H1 (cell line): ENCODE results near the gene PTPRD.

ENCODE experiments used
- BCL11A ChIP-seq, 2 experiments: IDR thresholded peaks; one replicate each; pipeline ENCODE4 v1.6.1; 2011; ENCODE audit warnings: low read depth in 2 of 2, low read length in 2 of 2, mild to moderate bottlenecking in 2 of 2
- EP300 ChIP-seq, 2 experiments: IDR thresholded peaks; 1 replicate in 1 of 2; 2 replicates in 1 of 2; pipeline ENCODE4 v1.6.1; 2011 to 2012; ENCODE audit warnings: low read depth in 2 of 2, low read length in 2 of 2, mild to moderate bottlenecking in 2 of 2, borderline replicate concordance in 1 of 2, inconsistent platforms in 1 of 2, moderate library complexity in 1 of 2
- EZH2 ChIP-seq: fragments of 200-600 bp; sonication (generic); IDR thresholded peaks from 2 replicates; pipeline ENCODE4 v1.7.1; 2012; ENCODE audit warnings: low read depth, mild to moderate bottlenecking, moderate library complexity, low read length, inconsistent platforms; ENCODE audit not compliant: severe bottlenecking
- JUN ChIP-seq: IDR thresholded peaks from 2 replicates; pipeline ENCODE4 v1.6.1; 2011; ENCODE audit warnings: low read depth, mild to moderate bottlenecking, improper control_type of control experiment, low read length
- POLR2A ChIP-seq, 2 experiments: IDR thresholded peaks; 1 replicate in 1 of 2; 2 replicates in 1 of 2; pipeline ENCODE4 v1.6.1; 2011; ENCODE audit warnings: low read depth in 2 of 2, low read length in 2 of 2, mild to moderate bottlenecking in 2 of 2; ENCODE audit errors: control extremely low read depth in 1 of 2
- POLR2AphosphoS5 ChIP-seq: IDR thresholded peaks from 2 replicates; pipeline ENCODE4 v1.6.1; 2011; ENCODE audit warnings: low read depth, low read length
- RNF2 ChIP-seq: fragments of 200-900, 300-1000 bp; sonication (generic); IDR thresholded peaks from 2 replicates; pipeline ENCODE4 v1.7.1; 2016; ENCODE audit warnings: borderline replicate concordance, low read depth, mild to moderate bottlenecking, antibody characterized with exemption, low read length; ENCODE audit not compliant: poor library complexity, severe bottlenecking; ENCODE audit errors: missing control alignments
- RXRA ChIP-seq: IDR thresholded peaks from 2 replicates; pipeline ENCODE4 v1.6.1; 2011; ENCODE audit warnings: low read depth, mild to moderate bottlenecking, low read length, moderate library complexity; ENCODE audit not compliant: insufficient read depth
- SIRT6 ChIP-seq: IDR thresholded peaks from one replicate; pipeline ENCODE4 v1.7.1; 2012; ENCODE audit warnings: low read length, inconsistent platforms
- TAF1 ChIP-seq: IDR thresholded peaks from 2 replicates; pipeline ENCODE4 v1.6.1; 2011; ENCODE audit warnings: mild to moderate bottlenecking, low read depth, low read length
- YY1 ChIP-seq: IDR thresholded peaks from 2 replicates; pipeline ENCODE4 v1.6.1; 2011; ENCODE audit warnings: low read depth, mild to moderate bottlenecking, low read length
- ZNF274 ChIP-seq: IDR thresholded peaks from 2 replicates; pipeline ENCODE4 v1.7.0; 2012; ENCODE audit warnings: low read length, borderline replicate concordance; ENCODE audit errors: extremely low read depth
- TF ChIP-seq, protein P1 (sequence below), 3 experiments: IDR thresholded peaks; 1 replicate in 2 of 3; 2 replicates in 1 of 3; pipeline versions ENCODE4 v1.5.1 to v1.6.1; 2011; ENCODE audit warnings: low read length in 3 of 3, mild to moderate bottlenecking in 3 of 3, inconsistent platforms in 2 of 3, low read depth in 1 of 3, moderate library complexity in 1 of 3; ENCODE audit not compliant: insufficient read depth in 1 of 3; ENCODE audit errors: control extremely low read depth in 1 of 3

DNA sequence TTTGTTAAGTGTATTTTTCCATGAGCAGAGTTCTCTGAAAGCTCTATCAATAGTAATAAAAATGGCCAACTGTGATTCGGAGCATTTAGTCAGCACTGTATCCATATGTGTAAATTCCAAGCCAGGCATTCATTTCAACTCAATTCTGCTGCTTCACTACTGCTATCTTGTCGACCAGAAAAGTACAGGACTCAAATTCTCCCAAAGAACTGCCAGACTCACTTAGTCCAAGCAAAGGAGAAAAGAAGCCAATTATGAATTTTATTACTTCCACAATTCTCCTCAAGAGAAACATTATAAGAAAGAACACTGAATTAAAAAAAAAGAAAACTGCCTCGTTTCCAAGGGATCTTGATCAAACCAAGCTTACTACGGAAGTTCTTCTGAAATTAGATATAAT, 1906.9 kb downstream of the PTPRD start:
- TF ChIP-seq BCL11A (IDR thresholded peaks at IDR 0.05; ENCODE audit: low read depth in 2 of 2, low read length in 2 of 2), result no peak
- TF ChIP-seq, protein P1, sequence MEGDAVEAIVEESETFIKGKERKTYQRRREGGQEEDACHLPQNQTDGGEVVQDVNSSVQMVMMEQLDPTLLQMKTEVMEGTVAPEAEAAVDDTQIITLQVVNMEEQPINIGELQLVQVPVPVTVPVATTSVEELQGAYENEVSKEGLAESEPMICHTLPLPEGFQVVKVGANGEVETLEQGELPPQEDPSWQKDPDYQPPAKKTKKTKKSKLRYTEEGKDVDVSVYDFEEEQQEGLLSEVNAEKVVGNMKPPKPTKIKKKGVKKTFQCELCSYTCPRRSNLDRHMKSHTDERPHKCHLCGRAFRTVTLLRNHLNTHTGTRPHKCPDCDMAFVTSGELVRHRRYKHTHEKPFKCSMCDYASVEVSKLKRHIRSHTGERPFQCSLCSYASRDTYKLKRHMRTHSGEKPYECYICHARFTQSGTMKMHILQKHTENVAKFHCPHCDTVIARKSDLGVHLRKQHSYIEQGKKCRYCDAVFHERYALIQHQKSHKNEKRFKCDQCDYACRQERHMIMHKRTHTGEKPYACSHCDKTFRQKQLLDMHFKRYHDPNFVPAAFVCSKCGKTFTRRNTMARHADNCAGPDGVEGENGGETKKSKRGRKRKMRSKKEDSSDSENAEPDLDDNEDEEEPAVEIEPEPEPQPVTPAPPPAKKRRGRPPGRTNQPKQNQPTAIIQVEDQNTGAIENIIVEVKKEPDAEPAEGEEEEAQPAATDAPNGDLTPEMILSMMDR (IDR thresholded peaks at IDR 0.05; ENCODE audit: control extremely low read depth in 1 of 3, insufficient read depth in 1 of 3, low read depth in 1 of 3, low read length in 3 of 3), result no peak
- no peak for TF ChIP-seq RXRA
- no peak for TF ChIP-seq ZNF274
- no peak for TF ChIP-seq EP300 (IDR thresholded peaks at IDR 0.05; ENCODE audit: borderline replicate concordance in 1 of 2, low read depth in 2 of 2, low read length in 2 of 2)
- no peak for TF ChIP-seq POLR2A (IDR thresholded peaks at IDR 0.05; ENCODE audit: control extremely low read depth in 1 of 2, low read depth in 2 of 2, low read length in 2 of 2)
- TF ChIP-seq JUN, result no peak
- no peak for TF ChIP-seq RNF2
- no peak for TF ChIP-seq EZH2
- no peak for TF ChIP-seq TAF1
- TF ChIP-seq SIRT6, result no peak
- no peak for TF ChIP-seq POLR2AphosphoS5
- no peak for TF ChIP-seq YY1
